GM23338 (cell line): ENCODE data around the gene NOX4. TPM values are rescaled to one million over a fixed set of nuclear protein-coding genes. Genes with fewer than 3 reads are reported as not detected.

ENCODE experiments used
- ATAC-seq: fragments of 200-7000 bp; cut with Tn5 transposase; 3 replicates; pipeline ENCODE4 v1.9.1; 2020
- DNase-seq: peaks from one replicate; pipeline ENCODE4 v3.0.0-alpha.2; 2015; ENCODE audit warnings: low spot score
- H2AFZ ChIP-seq: fragments of 200-600 bp; sonication (generic); 2 replicates; pipeline ENCODE4 v1.8.0; 2016; ENCODE audit warnings: antibody characterized with exemption, mild to moderate bottlenecking, moderate library complexity
- H3F3A ChIP-seq: fragments of 200-600 bp; sonication (generic); replicated peaks from 2 replicates; pipeline ENCODE4 v1.8.0; 2017; ENCODE audit warnings: antibody characterized with exemption, mixed run types, low read depth
- H3K27ac ChIP-seq: fragments of 200-600 bp; sonication (generic); 2 replicates; pipeline ENCODE4 v1.6.1; 2016; ENCODE audit warnings: low read depth
- H3K27me3 ChIP-seq: fragments of 200-600 bp; sonication (generic); 2 replicates; pipeline ENCODE4 v1.8.0; 2016; ENCODE audit warnings: mild to moderate bottlenecking, mixed run types, moderate library complexity; ENCODE audit not compliant: insufficient read depth
- H3K36me3 ChIP-seq: fragments of 200-600 bp; sonication (generic); 2 replicates; pipeline ENCODE4 v1.8.0; 2016; ENCODE audit warnings: mild to moderate bottlenecking; ENCODE audit not compliant: insufficient read depth
- H3K4me1 ChIP-seq: fragments of 200-600 bp; sonication (generic); 2 replicates; pipeline ENCODE4 v1.8.0; 2016; ENCODE audit warnings: mild to moderate bottlenecking, moderate library complexity; ENCODE audit not compliant: insufficient read depth
- H3K4me2 ChIP-seq: fragments of 200-600 bp; sonication (generic); 2 replicates; pipeline ENCODE4 v1.7.1; 2017; ENCODE audit warnings: mixed run types
- H3K4me3 ChIP-seq: fragments of 200-600 bp; sonication (generic); 2 replicates; pipeline ENCODE4 v1.6.1; 2016; ENCODE audit warnings: mixed run types
- H3K79me2 ChIP-seq: fragments of 200-600 bp; sonication (generic); replicated peaks from 2 replicates; pipeline ENCODE4 v1.8.0; 2017; ENCODE audit warnings: mild to moderate bottlenecking; ENCODE audit not compliant: insufficient read depth
- H3K9me2 ChIP-seq: fragments of 200-600 bp; sonication (generic); 2 replicates; pipeline ENCODE4 v1.8.0; 2017; ENCODE audit not compliant: insufficient read depth
- H4K20me1 ChIP-seq: fragments of 200-600 bp; sonication (generic); replicated peaks from 2 replicates; pipeline ENCODE4 v1.8.0; 2017; ENCODE audit warnings: mild to moderate bottlenecking; ENCODE audit not compliant: insufficient read depth
- H3K27ac Mint-ChIP-seq: 2 replicates; pipeline ENCODE4 v1.8.0; 2020; ENCODE audit warnings: inconsistent platforms, mild to moderate bottlenecking, moderate library complexity, mixed read lengths
- H3K27me3 Mint-ChIP-seq: 3 replicates; pipeline ENCODE4 v1.8.0; 2022; ENCODE audit warnings: low read depth, mild to moderate bottlenecking, moderate library complexity, mixed read lengths, inconsistent platforms; ENCODE audit not compliant: insufficient read depth, poor library complexity
- H3K36me3 Mint-ChIP-seq: 3 replicates; pipeline ENCODE4 v1.8.0; 2021; ENCODE audit warnings: low read depth, mild to moderate bottlenecking, inconsistent platforms, moderate library complexity, mixed read lengths
- H3K4me1 Mint-ChIP-seq: 3 replicates; pipeline ENCODE4 v1.8.0; 2020; ENCODE audit warnings: mild to moderate bottlenecking, inconsistent platforms, mixed read lengths
- H3K4me3 Mint-ChIP-seq: 3 replicates; pipeline ENCODE4 v1.8.0; 2021; ENCODE audit warnings: moderate library complexity, mild to moderate bottlenecking, inconsistent platforms, mixed read lengths
- H3K9me3 Mint-ChIP-seq: 3 replicates; pipeline ENCODE4 v1.8.0; 2020; ENCODE audit warnings: moderate library complexity, mild to moderate bottlenecking, inconsistent platforms, mixed read lengths
- EZH2 ChIP-seq: fragments of 200-600 bp; sonication (generic); IDR thresholded peaks from one replicate; pipeline ENCODE4 v1.8.0; 2017; ENCODE audit warnings: antibody characterized with exemption, mild to moderate bottlenecking, low read depth; ENCODE audit not compliant: unreplicated experiment
- EZH2phosphoT487 ChIP-seq: fragments of 200-600 bp; sonication (generic); IDR thresholded peaks from one replicate; pipeline ENCODE4 v1.8.1; 2018; ENCODE audit warnings: antibody characterized with exemption; ENCODE audit not compliant: unreplicated experiment
- POLR2AphosphoS5 ChIP-seq: IDR thresholded peaks from 2 replicates; pipeline ENCODE4 v1.6.1; 2016; ENCODE audit warnings: antibody characterized with exemption, low read depth
- REST ChIP-seq: IDR thresholded peaks from one replicate; pipeline ENCODE4 v1.6.1; 2018; ENCODE audit warnings: antibody characterized with exemption; ENCODE audit not compliant: unreplicated experiment
- STAT1 ChIP-seq: IDR thresholded peaks from one replicate; pipeline ENCODE4 v1.6.1; 2016; ENCODE audit warnings: antibody characterized with exemption; ENCODE audit not compliant: unreplicated experiment
- ZNF331 ChIP-seq: fragments of 250-450 bp; sonication (Bioruptor Pico); IDR thresholded peaks from 2 replicates; pipeline ENCODE4 v1.5.0; 2020; ENCODE audit warnings: low read depth, mild to moderate bottlenecking, moderate library complexity
- ZNF462 ChIP-seq: fragments of 250-450 bp; sonication (Bioruptor Pico); IDR thresholded peaks from 2 replicates; pipeline ENCODE4 v1.5.0; 2020; ENCODE audit warnings: mild to moderate bottlenecking, moderate library complexity
- polyA plus RNA-seq: library from polyadenylated mRNA; unstranded; fragments of >200 nt; fragmentation: Nextera tagmentation; extraction: Ambion mirVana; gene quantifications from 2 replicates; pipeline ENCODE4 v1.2.1, GENCODE V29; 2016
- total RNA-seq: library from RNA; depleted of rRNA; stranded (reverse); fragments of >200 nt; shearing (Covaris generic); gene quantifications from 2 replicates; pipeline ENCODE4 v1.2.3, GENCODE V29; 2014

The NOX4 gene
- total and polyA plus RNA-seq, 2 experiments from 2014 or later = 1.9 to 2.6 TPM

GRCh38 chr11:89489930-89490329, 1.2 kb downstream of the NOX4 start (continued):
- TF ChIP-seq ZNF462 (CRISPR knock-in tag) (no peak), EZH2 (no peak), REST (no peak), ZNF331 (CRISPR knock-in tag) (no peak), STAT1 (no peak), POLR2AphosphoS5 (no peak)

- Histone ChIP-seq H3K27me3 (no peaks in the 10 kb centered on the region), H3F3A (no peaks in the 10 kb centered on the region), H3K9me2 (no peaks in the 10 kb centered on the region), H3K4me2 (no peak overlapping the region), H3K4me1 (peaks cover 9% of the 10 kb centered on the region), H3K27ac (no peak overlapping the region), H3K79me2 (no peaks in the 10 kb centered on the region), H4K20me1 (no peaks in the 10 kb centered on the region), H3K4me3 (no peak overlapping the region), H3K36me3 (no peaks in the 10 kb centered on the region), H2AFZ (no peak overlapping the region)
- Mint-ChIP-seq H3K27me3 (peaks cover 2% of the 10 kb centered on the region), H3K4me3 (no peak overlapping the region), H3K27ac (no peak overlapping the region), H3K9me3 (no peaks in the 10 kb centered on the region), H3K4me1 (peaks cover 14% of the 10 kb centered on the region), H3K36me3 (no peaks in the 10 kb centered on the region)
- no peak for ATAC-seq
- no peak for DNase-seq
- TF ChIP-seq EZH2phosphoT487 = no peak
- TF ChIP-seq EZH2 = no peak
- TF ChIP-seq STAT1 = no peak
These were observed 4.2 kb downstream of the NOX4 start for GRCh38 chr11:89487016-89487415.
